Measurements from ENCODE around the gene AAGAB.

The AAGAB gene

GRCh38 chr15:67184208-67184925 lies 70.1 kb downstream of the AAGAB start:
- H3K27ac Mint-ChIP-seq: no peak overlapping the region
- H3K4me3 Mint-ChIP-seq: no peak overlapping the region
- H3K9me3 Mint-ChIP-seq: no peaks in the 10 kb centered on the region
- H3K27me3 Mint-ChIP-seq: no peaks in the 10 kb centered on the region
- DNase-seq: no peak
- H3K4me1 Mint-ChIP-seq: peaks cover 19 to 34% of the 10 kb centered on the region in 2 donors
- ATAC-seq (replicated peaks): no peak
- H3K36me3 Mint-ChIP-seq: peaks cover 45 to 67% of the 10 kb centered on the region in 2 donors

DNA sequence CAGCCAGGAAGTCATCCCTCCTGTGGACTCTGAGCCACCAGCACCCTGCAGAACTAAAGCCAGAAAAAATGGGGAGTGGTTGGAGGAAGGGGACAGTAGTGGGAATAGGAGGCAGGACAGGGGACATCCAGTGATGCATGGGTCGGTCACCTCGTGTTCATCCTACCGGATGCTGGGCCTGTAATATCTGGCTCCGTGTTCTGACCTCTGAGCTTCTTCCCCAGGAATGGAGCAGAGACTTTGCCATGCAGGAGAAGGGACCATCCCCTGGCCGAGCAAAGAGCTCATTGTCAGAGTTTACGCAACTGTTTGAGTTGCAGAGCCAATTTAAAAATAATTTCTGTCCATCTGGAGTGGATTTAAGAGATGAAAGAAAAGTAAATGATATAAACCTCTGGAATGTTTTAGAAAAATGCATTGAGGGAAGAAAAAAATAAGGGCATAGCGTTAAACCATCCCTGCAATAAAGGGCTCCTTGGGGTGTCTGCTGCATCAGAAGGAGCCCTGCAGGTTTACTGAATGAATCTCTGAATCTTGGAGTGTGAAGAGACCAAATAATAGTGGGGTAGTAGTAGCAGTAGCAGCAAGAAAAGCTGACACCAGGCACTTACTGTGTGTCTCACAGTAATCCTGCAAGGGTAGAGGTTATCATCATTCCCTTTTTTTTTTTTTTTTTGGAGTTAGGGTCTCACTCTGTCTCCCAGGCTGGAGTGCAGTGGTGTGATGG lies 70.9 kb downstream of the AAGAB start:
- no peak for ATAC-seq (replicated peaks)
- DNase-seq: no peak
- peak overlapping the region; percentile 26 for H3K27ac Mint-ChIP-seq
- no peaks in the 10 kb centered on the region for H3K9me3 Mint-ChIP-seq
- H3K36me3 Mint-ChIP-seq: peaks cover 41 to 66% of the 10 kb centered on the region in 2 donors
- no peaks in the 10 kb centered on the region for H3K27me3 Mint-ChIP-seq
- no peak overlapping the region for H3K4me3 Mint-ChIP-seq
- H3K4me1 Mint-ChIP-seq: peaks cover 19 to 35% of the 10 kb centered on the region in 2 donors

- Mint-ChIP-seq H3K27me3 (no peaks in the 10 kb centered on the region), H3K4me1 (peaks cover 26 to 38% of the 10 kb centered on the region in 2 donors), H3K36me3 (peaks cover 37 to 53% of the 10 kb centered on the region in 2 donors), H3K4me3 (no peak overlapping the region), H3K27ac (peak overlapping the region; percentile 51), H3K9me3 (no peaks in the 10 kb centered on the region)
- DNase-seq: no peak
- ATAC-seq (replicated peaks): no peak
These were observed 73.2 kb downstream of the AAGAB start for GRCh38 chr15:67181221-67181639.

GRCh38 chr15:67180514-67181191 lies 73.8 kb downstream of the AAGAB start:
- Mint-ChIP-seq H3K9me3 (no peaks in the 10 kb centered on the region), H3K4me3 (no peak overlapping the region), H3K27me3 (no peaks in the 10 kb centered on the region), H3K27ac (no peak overlapping the region), H3K36me3 (peaks cover 35 to 52% of the 10 kb centered on the region in 2 donors), H3K4me1 (peaks cover 26 to 38% of the 10 kb centered on the region in 2 donors)
- no peak for DNase-seq
- ATAC-seq (replicated peaks): no peak

DNA sequence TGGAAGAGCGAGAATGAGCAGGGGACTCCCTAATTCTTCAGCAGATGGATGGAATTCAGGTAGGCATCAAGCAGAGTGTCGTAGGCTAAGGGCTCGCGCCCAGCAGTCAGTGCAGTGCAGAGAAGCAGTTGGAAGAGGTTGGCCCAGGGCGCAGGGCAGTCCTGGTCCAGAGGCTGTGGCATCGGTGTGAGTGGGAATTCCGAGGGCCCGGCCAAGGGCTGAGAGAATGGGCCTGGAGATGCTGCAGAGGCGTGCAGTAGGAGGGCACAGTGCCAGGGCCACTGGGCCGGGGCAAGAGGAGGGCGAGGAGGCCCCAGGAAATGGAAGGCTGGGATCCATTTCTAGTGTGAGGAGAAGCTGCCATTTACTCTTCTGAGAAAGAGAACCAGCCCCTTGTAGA lies 74.4 kb downstream of the AAGAB start:
- Mint-ChIP-seq H3K27me3 (no peaks in the 10 kb centered on the region), H3K4me1 (peaks cover 26 to 38% of the 10 kb centered on the region in 2 donors), H3K36me3 (peaks cover 33 to 52% of the 10 kb centered on the region in 2 donors), H3K9me3 (no peaks in the 10 kb centered on the region), H3K4me3 (no peak overlapping the region), H3K27ac (peak overlapping the region; percentile 90)
- DNase-seq: no peak
- no peak for ATAC-seq (replicated peaks)

DNA sequence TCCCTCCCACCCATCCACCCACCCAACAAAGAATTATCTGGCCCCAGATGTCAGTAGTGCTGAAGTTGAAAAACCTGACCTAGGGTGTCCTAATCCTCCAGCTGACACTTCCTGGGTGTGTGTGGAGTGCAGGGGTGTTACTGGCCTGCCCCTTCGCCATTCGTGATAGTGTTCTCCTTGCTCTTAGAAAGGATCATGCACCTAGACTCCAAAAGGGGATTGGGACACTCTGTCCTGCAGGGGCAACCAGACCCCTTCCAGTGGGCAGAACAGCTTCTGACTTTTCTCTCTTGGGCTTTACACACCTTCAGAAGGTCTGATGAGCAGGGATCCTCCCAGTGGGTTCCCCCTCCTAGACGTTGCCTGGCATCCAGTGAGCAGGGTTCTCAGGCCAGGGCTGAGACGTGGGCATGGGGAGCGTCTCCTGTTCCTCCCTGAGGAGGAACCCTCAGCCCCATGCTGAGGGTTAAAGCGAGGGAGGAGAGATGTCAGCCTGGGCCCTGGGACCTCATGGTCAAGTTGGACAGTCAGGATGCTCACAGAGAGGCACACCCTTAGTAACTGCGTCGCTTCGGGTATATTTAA lies 75.0 kb downstream of the AAGAB start:
- H3K27ac Mint-ChIP-seq: peak overlapping the region; percentile 90

DNA sequence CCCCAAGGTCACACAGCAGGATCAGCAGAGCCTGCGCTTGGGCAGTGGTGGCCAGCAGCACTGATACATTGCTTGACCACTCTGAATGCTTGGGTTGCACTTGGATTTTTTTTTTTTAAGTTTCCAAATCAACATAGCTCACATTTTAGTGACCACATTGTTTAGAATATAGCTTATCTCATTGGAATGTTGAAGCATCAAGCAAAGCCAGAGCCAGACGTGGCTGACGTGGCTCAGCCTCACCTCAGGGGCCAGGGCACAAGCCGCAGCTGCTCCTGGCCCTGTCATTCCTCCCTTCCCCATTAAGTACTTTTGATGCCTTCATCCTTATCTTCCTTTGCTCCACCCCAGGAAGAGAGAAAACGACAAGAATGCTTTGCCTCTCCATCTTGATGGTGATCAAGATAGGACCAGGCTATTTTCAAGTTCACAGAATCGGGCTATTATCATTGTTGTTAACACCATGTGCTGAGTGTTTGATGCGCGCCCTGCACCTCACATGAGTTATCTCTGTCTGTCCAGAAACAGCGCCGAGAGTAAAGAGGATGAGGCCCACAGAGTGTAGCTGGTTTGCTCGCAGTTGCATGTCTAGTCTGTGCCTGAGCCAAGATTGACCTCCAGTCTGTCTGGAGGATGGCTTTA lies 75.8 kb downstream of the AAGAB start:
- no peak for ATAC-seq (replicated peaks)
- Mint-ChIP-seq H3K36me3 (peaks cover 34 to 53% of the 10 kb centered on the region in 2 donors), H3K27ac (peak overlapping the region; percentile 14), H3K4me1 (peaks cover 37 to 44% of the 10 kb centered on the region in 2 donors), H3K27me3 (no peaks in the 10 kb centered on the region), H3K9me3 (no peaks in the 10 kb centered on the region), H3K4me3 (no peak overlapping the region)
- DNase-seq: no peak

More for the DNA sequence above, 75.0 kb downstream of the AAGAB start:
- DNase-seq (no peak), ATAC-seq (replicated peaks) (no peak)
- Mint-ChIP-seq H3K4me3 (no peak overlapping the region), H3K4me1 (peaks cover 29 to 38% of the 10 kb centered on the region in 2 donors), H3K27me3 (no peaks in the 10 kb centered on the region), H3K9me3 (no peaks in the 10 kb centered on the region), H3K36me3 (peaks cover 30 to 50% of the 10 kb centered on the region in 2 donors)

DNA sequence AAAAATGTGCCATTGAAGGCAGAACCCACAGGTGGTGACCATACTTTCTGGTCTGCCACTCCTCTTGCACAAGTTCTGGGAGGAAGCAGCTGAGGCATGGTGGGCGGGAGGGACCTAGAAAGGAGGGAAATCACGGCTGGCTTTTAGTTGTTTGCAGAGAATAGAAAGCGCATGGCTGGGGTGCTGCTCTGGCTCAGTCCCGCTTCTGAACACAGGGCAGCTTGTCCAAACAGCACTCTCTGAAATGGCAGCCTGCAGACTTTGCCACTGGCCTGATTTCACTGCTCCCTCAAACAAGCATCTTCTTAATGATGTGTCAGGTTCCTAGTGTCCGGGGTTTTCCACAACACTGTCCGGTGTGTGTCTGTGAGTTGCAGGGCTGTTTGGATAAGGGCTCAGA lies 76.7 kb downstream of the AAGAB start:
- Mint-ChIP-seq H3K27me3 (no peaks in the 10 kb centered on the region), H3K9me3 (no peaks in the 10 kb centered on the region), H3K27ac (no peak overlapping the region), H3K4me3 (no peak overlapping the region), H3K36me3 (peaks cover 43 to 56% of the 10 kb centered on the region in 2 donors), H3K4me1 (peaks cover 46 to 53% of the 10 kb centered on the region in 2 donors)
- ATAC-seq (replicated peaks): no peak
- DNase-seq: no peak

GRCh38 chr15:67176195-67176971 lies 78.1 kb downstream of the AAGAB start:
- ATAC-seq (replicated peaks) (no peak), DNase-seq (no peak)
- Mint-ChIP-seq H3K27me3 (no peaks in the 10 kb centered on the region), H3K36me3 (peaks cover 47 to 58% of the 10 kb centered on the region in 2 donors), H3K27ac (peak overlapping the region; percentile 72), H3K4me1 (peaks cover 48 to 64% of the 10 kb centered on the region in 2 donors), H3K9me3 (no peaks in the 10 kb centered on the region), H3K4me3 (no peak overlapping the region)

GRCh38 chr15:67175643-67176071 lies 78.8 kb downstream of the AAGAB start:
- Mint-ChIP-seq H3K9me3 (no peaks in the 10 kb centered on the region), H3K4me1 (peaks cover 51 to 64% of the 10 kb centered on the region in 2 donors), H3K4me3 (peak overlapping the region in 1 of 2 donors; percentile 22), H3K36me3 (peaks cover 52 to 63% of the 10 kb centered on the region in 2 donors), H3K27me3 (no peaks in the 10 kb centered on the region), H3K27ac (peak overlapping the region; percentile 39)
- DNase-seq (peak; percentile 22), ATAC-seq (replicated peaks) (peak; percentile 82 to 89)

- H3K4me1 Mint-ChIP-seq: peaks cover 53 to 61% of the 10 kb centered on the region in 2 donors
- no peaks in the 10 kb centered on the region for H3K27me3 Mint-ChIP-seq
- H3K36me3 Mint-ChIP-seq: peaks cover 54 to 68% of the 10 kb centered on the region in 2 donors
- H3K4me3 Mint-ChIP-seq: peak overlapping the region in 1 of 2 donors; percentile 49
- DNase-seq (no peak), ATAC-seq (replicated peaks) (peak in 1 of 2 donors; percentile 32)
- peak overlapping the region; percentile 39 for H3K27ac Mint-ChIP-seq
- H3K9me3 Mint-ChIP-seq: no peaks in the 10 kb centered on the region
These were observed 79.4 kb downstream of the AAGAB start for GRCh38 chr15:67174864-67175573.

DNA sequence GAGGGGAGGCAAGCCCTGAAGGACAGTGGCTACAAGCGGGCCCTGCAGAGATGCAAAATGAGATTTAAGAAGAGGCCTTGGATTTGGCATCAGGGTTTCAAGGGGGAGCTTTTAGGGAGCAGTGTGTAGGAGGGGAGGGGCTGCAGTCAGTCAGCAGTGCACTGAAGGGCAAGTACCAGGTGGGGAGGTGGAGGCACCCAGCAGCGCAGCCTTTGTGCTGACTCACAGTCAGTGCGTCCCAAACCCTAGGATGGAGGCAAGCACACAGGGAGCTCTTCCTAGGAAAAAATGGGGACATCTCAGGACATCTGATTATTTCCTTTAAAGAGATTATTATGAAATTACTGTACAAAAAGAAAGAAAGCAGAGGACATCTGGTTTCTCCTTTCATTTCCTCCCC lies 80.0 kb downstream of the AAGAB start:
- Mint-ChIP-seq H3K27me3 (no peaks in the 10 kb centered on the region), H3K9me3 (no peaks in the 10 kb centered on the region), H3K36me3 (peaks cover 53 to 68% of the 10 kb centered on the region in 2 donors), H3K4me1 (peaks cover 49 to 55% of the 10 kb centered on the region in 2 donors), H3K4me3 (peak overlapping the region in 1 of 2 donors; percentile 2), H3K27ac (peak overlapping the region; percentile 42)
- DNase-seq (no peak), ATAC-seq (replicated peaks) (no peak)
